ENCODE measurements around the gene MRPL58. TPM values are rescaled to one million over a fixed set of nuclear protein-coding genes. Genes with fewer than 3 reads are reported as not detected.
A peak's percentile ranks its signal among the peaks of the same experiment; 100 is the strongest.

MRPL58 gene
- total RNA-seq, 1 experiment from 2014 or later = 41.0 TPM

- H3K9me3 Mint-ChIP-seq = peaks cover 0 to 2% of the 10 kb centered on the region in 2 experiments; a peak in 1 of 5 replicates
- TF ChIP-seq CTCF (conservative IDR thresholded peaks at IDR 0.05) = no peak
These were observed 47.4 kb upstream of the MRPL58 start for GRCh38 chr17:74964988-74965622.

More at GRCh38 chr17:74964988-74965622, 47.4 kb upstream of the MRPL58 start:
- Histone ChIP-seq H4K20me1 (ENCODE audit: control insufficient read depth, insufficient read depth, insufficient read length) (peaks cover 3% of the 10 kb centered on the region), H3K4me2 (ENCODE audit: insufficient read depth, insufficient read length, low read length) (no peak overlapping the region), H3K23ac (ENCODE audit: insufficient read length, low read depth, low read length) (no peak overlapping the region), H3K4ac (ENCODE audit: low read depth, low read length) (no peak overlapping the region), H3K27ac (ENCODE audit: insufficient read length, low read depth, low read length) (no peak overlapping the region), H4K91ac (ENCODE audit: insufficient read length, low read depth, low read length) (no peak overlapping the region), H3K27me3 (ENCODE audit: insufficient read depth, low read length) (no peaks in the 10 kb centered on the region), H3K9me3 (ENCODE audit: control insufficient read depth, low read depth, low read length) (no peaks in the 10 kb centered on the region), H3K9ac (ENCODE audit: extremely low read depth, insufficient read length, low read length) (no peak overlapping the region), H3K79me1 (ENCODE audit: insufficient read depth, low read depth, low read length, poor library complexity, severe bottlenecking) (no peaks in the 10 kb centered on the region), H3T11ph (ENCODE audit: low read length) (no peak overlapping the region), H2BK120ac (ENCODE audit: low read depth, low read length, poor library complexity, severe bottlenecking) (no peak overlapping the region), H3K14ac (ENCODE audit: insufficient read depth, low read length) (no peak overlapping the region; the same call in 1 of the 2 replicates), H3K23me2 (ENCODE audit: insufficient read length, low read depth, low read length, poor library complexity, severe bottlenecking) (no peaks in the 10 kb centered on the region), H2BK20ac (ENCODE audit: low read depth, low read length, poor library complexity, severe bottlenecking) (no peak overlapping the region), H2AK5ac (ENCODE audit: insufficient read length, low read length) (no peak overlapping the region), H4K8ac (replicated peaks; ENCODE audit: insufficient read length, low read depth, low read length) (no peak overlapping the region), H2BK12ac (ENCODE audit: insufficient read length, low read depth, low read length) (no peak overlapping the region), H3K18ac (ENCODE audit: insufficient read length, low read depth, low read length) (no peak overlapping the region), H2BK15ac (ENCODE audit: low read depth, low read length) (no peak overlapping the region), H3K4me1 (ENCODE audit: insufficient read depth, low read length) (no peaks in the 10 kb centered on the region; the same call in 1 of the 2 replicates), H2BK5ac (ENCODE audit: insufficient read length, low read length) (no peak overlapping the region), H3K56ac (ENCODE audit: insufficient read length, low read depth, low read length) (no peak overlapping the region), H3K79me2 (ENCODE audit: insufficient read depth, low read length) (no peaks in the 10 kb centered on the region), H4K5ac (ENCODE audit: insufficient read length, low read depth, low read length) (no peak overlapping the region), H2AFZ (ENCODE audit: low read length) (no peak overlapping the region)
- DNase-seq = no peak
- Mint-ChIP-seq H3K27me3 (ENCODE audit: low read depth) (peaks cover 16% of the 10 kb centered on the region), H3K4me3 (peak overlapping the region in 1 of 2 experiments; percentile 1; a peak in 1 of 5 replicates), H3K36me3 (ENCODE audit: insufficient read depth in 1 of 3, low read depth in 3 of 3) (peaks cover 0 to 2% (median 0%) of the 10 kb centered on the region in 3 experiments; a peak in 1 of 7 replicates), H3K4me1 (peaks cover 13 to 19% of the 10 kb centered on the region in 2 experiments), H3K27ac (no peak overlapping the region; a peak in 1 of 7 replicates)
- no CpG with 5 or more reads among the region's 14 CpGs for WGBS (ENCODE audit: extremely low coverage, insufficient read length, low lambda C conversion rate)
